Activated naive CD4-positive, alpha-beta T cell treated with anti-CD3 and anti-CD28 coated beads, Interleukin-2, amount 50 U/mL, for 24 hours (primary cell): ENCODE measurements around the gene SLC8A1.

Experiments
- H3K27ac Mint-ChIP-seq: one replicate; pipeline ENCODE4 v1.8.0; 2021; ENCODE audit warnings: mild to moderate bottlenecking, mixed read lengths
- H3K27me3 Mint-ChIP-seq: one replicate; pipeline ENCODE4 v1.8.0; 2021; ENCODE audit warnings: mixed read lengths
- H3K36me3 Mint-ChIP-seq: one replicate; pipeline ENCODE4 v1.8.0; 2021; ENCODE audit warnings: mixed read lengths
- H3K4me1 Mint-ChIP-seq: one replicate; pipeline ENCODE4 v1.8.0; 2021; ENCODE audit warnings: mixed read lengths
- H3K4me3 Mint-ChIP-seq: one replicate; pipeline ENCODE4 v1.8.0; 2021; ENCODE audit warnings: mild to moderate bottlenecking, mixed read lengths
- H3K9me3 Mint-ChIP-seq: one replicate; pipeline ENCODE4 v1.8.0; 2021; ENCODE audit warnings: mixed read lengths

SLC8A1 gene

DNA sequence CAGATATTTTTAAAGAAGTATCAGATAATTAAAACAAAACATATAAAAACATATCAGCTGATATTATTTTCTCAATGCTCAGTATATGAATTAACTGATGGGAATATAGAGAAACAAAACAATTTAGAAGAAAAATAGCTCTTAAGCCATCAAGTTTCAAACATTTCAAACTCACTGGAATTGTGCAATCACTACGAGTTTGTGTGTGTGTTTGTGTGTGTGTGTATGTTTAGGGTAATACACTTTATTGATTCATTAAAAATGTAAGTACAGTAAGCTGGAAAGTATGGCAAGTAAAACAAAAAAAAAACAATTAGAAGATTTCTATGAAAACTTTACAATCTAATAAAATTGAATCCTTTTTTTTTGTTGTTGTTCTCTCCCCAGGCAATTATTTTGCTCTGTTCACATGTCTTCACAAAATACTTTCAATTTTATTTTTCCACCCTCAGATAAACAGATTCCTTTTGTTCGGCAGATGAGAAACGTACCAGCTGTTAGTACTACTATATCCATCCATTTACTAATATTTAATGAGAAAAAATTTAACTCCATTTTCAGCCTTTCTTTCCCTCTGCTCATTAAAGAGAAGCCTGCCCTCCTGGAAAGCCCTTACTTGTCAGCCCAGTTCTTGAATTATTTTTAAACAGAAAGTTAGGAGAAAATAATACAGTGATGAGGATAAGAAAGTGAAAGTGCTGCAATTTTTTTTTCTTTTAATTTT lies 87.6 kb downstream of the SLC8A1 start:
- Mint-ChIP-seq H3K27ac (no peak overlapping the region), H3K9me3 (no peaks in the 10 kb centered on the region), H3K4me1 (no peaks in the 10 kb centered on the region), H3K4me3 (no peak overlapping the region), H3K27me3 (no peaks in the 10 kb centered on the region), H3K36me3 (no peaks in the 10 kb centered on the region)

DNA sequence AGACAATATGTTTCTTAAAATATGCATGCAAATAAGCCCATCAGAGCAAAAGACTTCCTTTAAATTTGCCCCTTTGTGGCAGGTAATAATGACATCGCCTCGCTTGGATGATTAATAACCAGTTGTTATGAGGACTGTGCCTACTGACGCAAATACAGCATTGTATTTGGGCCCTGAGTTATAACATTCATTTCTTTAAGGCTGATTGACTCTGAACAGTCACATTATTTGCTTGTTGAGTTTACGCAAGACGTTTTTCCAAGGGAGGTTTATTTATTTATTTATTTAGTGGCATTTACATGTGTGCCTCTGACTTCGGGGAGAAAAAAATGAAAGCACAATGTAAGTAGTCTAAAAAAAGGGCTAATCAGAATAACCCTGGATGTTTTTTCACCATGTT lies 88.3 kb downstream of the SLC8A1 start:
- Mint-ChIP-seq H3K4me1 (no peaks in the 10 kb centered on the region), H3K9me3 (no peaks in the 10 kb centered on the region), H3K27me3 (no peaks in the 10 kb centered on the region), H3K27ac (no peak overlapping the region), H3K36me3 (no peaks in the 10 kb centered on the region), H3K4me3 (no peak overlapping the region)

DNA sequence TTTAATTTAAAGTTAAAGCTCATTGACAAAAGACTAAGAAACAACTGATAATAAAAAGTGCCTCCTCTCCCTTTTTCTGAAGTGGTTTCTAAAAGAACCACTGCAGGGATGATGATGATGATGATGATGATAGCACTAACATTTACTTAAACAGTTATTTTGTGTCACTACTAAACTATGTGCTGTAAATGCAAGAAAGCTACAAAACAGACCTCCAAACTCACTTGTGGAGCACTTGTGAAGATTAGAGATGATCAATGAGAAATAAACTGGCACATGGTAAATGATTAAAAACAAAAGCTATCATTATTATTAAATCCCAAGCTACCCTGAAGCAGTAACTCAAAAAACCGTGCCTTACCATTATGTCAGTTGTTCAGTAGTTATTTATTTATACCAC lies 88.7 kb downstream of the SLC8A1 start:
- H3K27me3 Mint-ChIP-seq = no peaks in the 10 kb centered on the region
- H3K4me3 Mint-ChIP-seq = no peak overlapping the region
- no peak overlapping the region for H3K27ac Mint-ChIP-seq
- no peaks in the 10 kb centered on the region for H3K4me1 Mint-ChIP-seq
- no peaks in the 10 kb centered on the region for H3K36me3 Mint-ChIP-seq
- H3K9me3 Mint-ChIP-seq = no peaks in the 10 kb centered on the region

DNA sequence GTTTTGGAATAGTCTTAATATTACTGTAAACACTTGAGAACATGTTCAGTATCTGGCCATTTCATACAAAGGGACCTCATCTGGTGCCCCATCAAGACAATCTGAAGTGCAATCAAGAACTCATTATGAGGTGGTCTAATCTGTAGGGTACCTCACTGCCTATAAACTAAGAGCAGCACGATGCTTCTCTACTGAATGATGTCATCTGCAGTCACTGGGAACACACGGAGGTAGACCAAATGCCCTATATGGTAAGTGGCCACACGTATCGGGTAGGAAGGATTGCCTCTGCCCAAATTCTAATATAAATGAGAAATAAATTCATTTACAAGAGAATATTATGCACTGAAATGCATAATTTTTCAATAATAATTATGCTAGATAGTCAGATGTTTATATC lies 90.4 kb downstream of the SLC8A1 start:
- Mint-ChIP-seq H3K4me3 (no peak overlapping the region), H3K36me3 (no peaks in the 10 kb centered on the region), H3K27me3 (no peaks in the 10 kb centered on the region), H3K4me1 (no peaks in the 10 kb centered on the region), H3K27ac (no peak overlapping the region), H3K9me3 (no peaks in the 10 kb centered on the region)

DNA sequence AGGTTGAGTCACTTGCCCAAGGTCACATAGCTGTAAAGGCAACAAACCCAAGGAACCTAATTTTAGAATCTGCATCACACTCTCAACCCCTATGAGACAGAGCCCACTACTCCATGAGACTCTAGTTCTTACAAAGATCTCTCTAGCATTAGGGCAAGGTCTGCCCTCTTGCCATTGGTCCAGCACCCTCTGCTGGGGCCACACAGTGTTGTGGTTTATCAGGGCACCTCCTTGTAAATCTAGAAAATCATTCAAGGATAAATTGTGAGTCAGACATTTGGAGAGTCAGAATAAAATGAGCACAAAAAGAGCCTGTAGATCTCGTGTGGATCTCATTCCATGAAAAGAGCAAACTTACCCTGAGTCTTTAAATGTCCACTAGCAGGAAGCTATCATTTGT lies 91.2 kb downstream of the SLC8A1 start:
- Mint-ChIP-seq H3K4me1 (no peaks in the 10 kb centered on the region), H3K9me3 (no peaks in the 10 kb centered on the region), H3K27ac (no peak overlapping the region), H3K36me3 (no peaks in the 10 kb centered on the region), H3K27me3 (no peaks in the 10 kb centered on the region), H3K4me3 (no peak overlapping the region)

DNA sequence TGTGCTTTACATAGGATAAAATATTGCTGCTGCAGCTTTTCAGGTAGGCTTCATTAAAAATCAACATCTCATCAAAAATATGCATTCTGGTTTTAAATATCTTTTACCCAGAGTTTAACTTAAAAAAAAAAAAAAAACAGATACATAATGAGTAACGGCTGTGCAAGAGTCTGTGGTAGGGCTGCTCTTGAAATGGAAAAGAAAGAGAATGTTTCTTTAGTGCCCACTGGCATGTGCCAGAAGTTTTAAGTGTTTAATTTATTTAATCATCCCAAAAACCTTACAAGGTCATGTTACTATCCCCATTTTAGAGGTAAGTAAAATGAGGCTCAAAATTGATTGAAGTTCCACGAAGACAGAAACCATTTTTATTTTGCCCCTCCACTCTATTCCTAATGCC lies 92.1 kb downstream of the SLC8A1 start:
- H3K27me3 Mint-ChIP-seq = no peaks in the 10 kb centered on the region
- no peaks in the 10 kb centered on the region for H3K4me1 Mint-ChIP-seq
- H3K9me3 Mint-ChIP-seq = no peaks in the 10 kb centered on the region
- H3K36me3 Mint-ChIP-seq = no peaks in the 10 kb centered on the region
- no peak overlapping the region for H3K4me3 Mint-ChIP-seq
- H3K27ac Mint-ChIP-seq = no peak overlapping the region

DNA sequence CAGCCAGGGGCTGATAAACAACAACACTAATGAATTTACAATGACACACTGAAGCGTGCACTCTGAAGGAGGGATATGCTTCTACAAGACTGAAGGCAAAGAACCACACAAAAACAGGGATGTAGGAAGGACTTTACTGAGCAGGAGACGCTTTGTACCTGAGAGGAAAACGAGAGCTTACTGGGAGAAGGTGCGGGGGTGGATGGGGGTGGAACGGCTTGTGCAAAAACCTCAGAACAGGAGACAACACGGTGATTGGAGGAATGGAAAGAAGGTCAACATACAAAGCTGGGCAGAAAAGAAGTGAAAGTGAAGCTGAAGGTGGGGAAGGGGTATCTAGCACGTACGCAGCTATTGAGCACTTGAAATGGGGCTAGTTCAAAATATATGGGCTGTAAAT lies 93.1 kb downstream of the SLC8A1 start:
- H3K9me3 Mint-ChIP-seq = no peaks in the 10 kb centered on the region
- no peaks in the 10 kb centered on the region for H3K4me1 Mint-ChIP-seq
- H3K36me3 Mint-ChIP-seq = no peaks in the 10 kb centered on the region
- no peaks in the 10 kb centered on the region for H3K27me3 Mint-ChIP-seq
- no peak overlapping the region for H3K4me3 Mint-ChIP-seq
- H3K27ac Mint-ChIP-seq = no peak overlapping the region

DNA sequence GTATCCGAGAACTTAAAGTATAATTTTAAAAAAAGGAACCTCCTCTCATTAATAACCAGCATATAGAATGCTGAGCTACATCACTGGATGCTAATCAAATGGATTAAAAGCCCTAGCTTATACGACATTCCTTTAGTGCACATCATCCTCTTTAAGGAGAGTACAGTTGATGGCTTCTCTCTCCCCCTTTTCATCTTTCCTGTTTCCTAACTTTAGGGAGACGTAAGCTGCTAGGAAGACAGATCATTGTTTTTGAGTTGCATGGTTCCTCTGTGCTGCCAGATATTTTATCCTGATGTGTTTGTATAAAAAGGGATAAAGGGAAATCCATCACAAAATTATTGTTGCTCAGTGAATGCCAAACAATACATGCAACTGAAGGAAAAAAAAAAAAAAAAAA lies 94.2 kb downstream of the SLC8A1 start:
- H3K27me3 Mint-ChIP-seq = no peaks in the 10 kb centered on the region
- no peak overlapping the region for H3K4me3 Mint-ChIP-seq
- H3K27ac Mint-ChIP-seq = no peak overlapping the region
- no peaks in the 10 kb centered on the region for H3K36me3 Mint-ChIP-seq
- H3K9me3 Mint-ChIP-seq = no peaks in the 10 kb centered on the region
- no peaks in the 10 kb centered on the region for H3K4me1 Mint-ChIP-seq

DNA sequence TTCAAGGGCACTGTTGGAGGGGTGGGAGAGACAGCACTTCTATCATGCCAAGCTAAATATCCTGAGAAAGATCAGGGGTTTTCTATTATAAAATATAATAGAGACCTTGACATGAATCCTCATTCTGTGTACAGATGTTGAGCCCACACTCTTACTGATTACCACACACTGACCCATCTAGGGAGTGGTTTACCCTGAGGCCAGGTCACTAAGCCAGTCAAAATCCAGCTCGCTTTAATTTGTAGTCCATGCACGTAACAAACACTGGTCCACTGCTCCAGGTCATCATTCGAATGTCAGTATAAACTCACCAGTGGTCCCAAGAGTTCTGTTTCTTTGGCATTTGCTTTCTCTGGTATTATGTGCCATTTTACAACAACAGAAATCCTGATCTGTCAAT lies 96.4 kb downstream of the SLC8A1 start:
- H3K4me1 Mint-ChIP-seq = no peaks in the 10 kb centered on the region
- H3K9me3 Mint-ChIP-seq = no peaks in the 10 kb centered on the region
- no peaks in the 10 kb centered on the region for H3K36me3 Mint-ChIP-seq
- H3K27me3 Mint-ChIP-seq = no peaks in the 10 kb centered on the region
- no peak overlapping the region for H3K27ac Mint-ChIP-seq
- H3K4me3 Mint-ChIP-seq = no peak overlapping the region

DNA sequence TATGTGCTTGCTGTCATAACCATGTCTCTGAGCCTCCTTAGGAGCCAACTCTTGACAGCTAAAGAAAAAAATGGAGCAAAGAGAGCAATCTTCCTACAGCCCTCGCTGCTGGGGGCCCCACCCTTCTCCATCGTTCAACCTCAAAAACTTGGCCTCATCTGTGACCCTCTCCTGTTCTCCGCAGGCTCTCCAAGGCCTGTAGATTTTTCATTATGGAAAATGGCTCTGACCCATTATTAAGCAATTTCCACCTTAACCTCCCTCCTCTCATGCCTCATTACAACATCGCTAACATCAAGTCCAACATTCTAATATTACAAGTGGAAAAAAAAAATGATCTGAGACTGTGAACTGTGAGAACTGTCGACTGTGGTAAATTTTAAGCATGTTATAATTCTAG lies 98.7 kb downstream of the SLC8A1 start:
- H3K27ac Mint-ChIP-seq = no peak overlapping the region

DNA sequence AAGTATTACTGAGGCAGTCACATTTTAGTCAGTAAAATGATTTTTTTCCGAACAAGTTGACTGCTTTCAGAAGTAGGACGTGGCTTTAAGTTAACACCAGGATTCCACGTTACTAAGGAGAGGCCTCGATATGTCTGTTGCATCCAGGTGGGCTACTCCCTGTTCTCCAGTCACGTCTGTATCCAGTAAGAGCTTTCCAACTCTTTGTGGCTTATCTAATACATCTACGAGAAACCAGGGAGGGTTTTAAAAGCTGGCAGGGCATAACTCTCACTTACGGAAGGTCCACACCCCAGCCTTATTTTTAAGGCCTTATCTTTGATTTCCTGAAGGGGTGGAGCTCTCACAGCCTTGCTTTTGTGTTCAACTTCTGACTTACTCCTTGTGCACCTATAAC lies 99.2 kb downstream of the SLC8A1 start:
- no peaks in the 10 kb centered on the region for H3K36me3 Mint-ChIP-seq
- no peaks in the 10 kb centered on the region for H3K4me1 Mint-ChIP-seq

More for the DNA sequence above, 98.7 kb downstream of the SLC8A1 start:
- Mint-ChIP-seq H3K4me1 (no peaks in the 10 kb centered on the region), H3K27me3 (no peaks in the 10 kb centered on the region), H3K4me3 (no peak overlapping the region), H3K9me3 (no peaks in the 10 kb centered on the region), H3K36me3 (no peaks in the 10 kb centered on the region)

DNA sequence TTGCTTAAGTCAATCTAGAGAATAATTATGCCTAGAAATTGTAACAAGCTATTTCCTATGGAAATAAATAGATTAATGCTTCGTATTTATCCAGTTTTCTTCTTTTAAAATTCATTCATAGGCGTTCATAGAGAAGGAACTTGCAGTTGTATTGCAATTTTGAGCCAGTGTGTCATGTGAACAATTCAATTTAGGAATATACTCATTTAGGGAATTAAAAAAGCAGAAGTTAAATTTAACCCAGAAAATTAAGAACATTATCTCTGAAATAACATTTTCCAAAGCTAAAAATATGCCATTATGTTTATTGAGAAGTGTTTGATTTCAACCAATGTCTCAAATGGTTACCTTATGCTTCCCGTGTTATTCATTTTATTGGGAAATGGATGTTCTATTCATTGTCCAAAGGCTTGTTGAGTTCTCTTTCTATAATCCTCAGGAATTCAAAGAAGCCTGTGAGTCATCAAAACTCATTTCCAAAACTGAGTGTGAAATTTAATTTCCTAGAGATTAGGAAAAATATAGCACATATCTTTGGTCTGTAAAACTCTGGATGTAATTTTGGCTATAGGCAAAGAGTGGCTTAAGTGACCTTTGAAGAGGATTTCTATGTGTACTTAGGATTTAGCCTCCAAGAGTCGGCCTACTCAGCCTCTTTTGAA lies 99.7 kb downstream of the SLC8A1 start:
- no peaks in the 10 kb centered on the region for H3K27me3 Mint-ChIP-seq
- no peak overlapping the region for H3K4me3 Mint-ChIP-seq
- H3K4me1 Mint-ChIP-seq = no peaks in the 10 kb centered on the region
- no peaks in the 10 kb centered on the region for H3K9me3 Mint-ChIP-seq
- H3K27ac Mint-ChIP-seq = no peak overlapping the region
- no peaks in the 10 kb centered on the region for H3K36me3 Mint-ChIP-seq

More for the DNA sequence above, 99.2 kb downstream of the SLC8A1 start:
- H3K9me3 Mint-ChIP-seq = no peaks in the 10 kb centered on the region
- H3K27me3 Mint-ChIP-seq = no peaks in the 10 kb centered on the region
- no peak overlapping the region for H3K4me3 Mint-ChIP-seq
- H3K27ac Mint-ChIP-seq = no peak overlapping the region

DNA sequence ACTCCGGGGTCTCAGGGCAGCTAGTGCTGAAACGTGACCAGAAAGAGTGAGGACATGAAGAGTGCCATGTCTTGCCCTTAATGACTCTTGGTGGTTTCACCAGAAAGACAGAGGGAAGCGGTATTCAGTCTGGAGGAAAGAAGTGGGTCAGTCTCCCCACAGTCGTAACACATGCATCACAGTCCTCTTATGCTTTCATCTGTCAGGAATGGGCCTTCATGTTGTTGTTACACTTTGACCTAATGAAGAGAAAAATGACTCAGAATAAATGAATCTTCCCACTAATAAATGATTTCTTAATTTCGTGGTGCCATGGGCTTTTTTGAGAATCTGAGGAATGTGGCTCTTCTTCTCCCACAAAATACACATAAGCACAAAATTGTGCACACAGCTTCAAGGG lies 103.2 kb downstream of the SLC8A1 start:
- Mint-ChIP-seq H3K4me3 (no peak overlapping the region), H3K9me3 (peaks cover 5% of the 10 kb centered on the region), H3K27me3 (no peaks in the 10 kb centered on the region), H3K36me3 (no peaks in the 10 kb centered on the region), H3K4me1 (no peaks in the 10 kb centered on the region), H3K27ac (no peak overlapping the region)

DNA sequence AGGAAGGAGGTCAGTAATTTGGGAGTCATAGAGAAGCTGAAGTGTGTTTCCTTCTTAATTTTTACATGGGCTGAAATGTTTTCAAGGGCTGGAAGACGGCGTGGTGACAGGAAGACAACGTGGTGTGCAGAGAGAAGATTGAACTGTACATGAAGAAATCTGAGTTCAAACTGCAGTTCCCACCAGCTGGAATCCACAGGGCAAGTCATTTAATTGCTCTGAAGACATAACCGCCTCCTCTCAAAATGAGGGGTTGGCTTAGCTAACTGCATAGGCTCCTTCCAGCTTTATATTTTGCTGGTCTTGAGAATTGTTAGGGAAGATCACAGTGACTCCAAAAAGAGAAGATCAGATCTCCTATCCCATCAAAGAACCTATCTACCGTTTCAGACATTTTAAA lies 103.9 kb downstream of the SLC8A1 start:
- H3K36me3 Mint-ChIP-seq = no peaks in the 10 kb centered on the region
- H3K4me1 Mint-ChIP-seq = no peaks in the 10 kb centered on the region
- no peak overlapping the region for H3K4me3 Mint-ChIP-seq
- H3K27me3 Mint-ChIP-seq = no peaks in the 10 kb centered on the region
- H3K27ac Mint-ChIP-seq = no peak overlapping the region
- H3K9me3 Mint-ChIP-seq = peaks cover 5% of the 10 kb centered on the region

DNA sequence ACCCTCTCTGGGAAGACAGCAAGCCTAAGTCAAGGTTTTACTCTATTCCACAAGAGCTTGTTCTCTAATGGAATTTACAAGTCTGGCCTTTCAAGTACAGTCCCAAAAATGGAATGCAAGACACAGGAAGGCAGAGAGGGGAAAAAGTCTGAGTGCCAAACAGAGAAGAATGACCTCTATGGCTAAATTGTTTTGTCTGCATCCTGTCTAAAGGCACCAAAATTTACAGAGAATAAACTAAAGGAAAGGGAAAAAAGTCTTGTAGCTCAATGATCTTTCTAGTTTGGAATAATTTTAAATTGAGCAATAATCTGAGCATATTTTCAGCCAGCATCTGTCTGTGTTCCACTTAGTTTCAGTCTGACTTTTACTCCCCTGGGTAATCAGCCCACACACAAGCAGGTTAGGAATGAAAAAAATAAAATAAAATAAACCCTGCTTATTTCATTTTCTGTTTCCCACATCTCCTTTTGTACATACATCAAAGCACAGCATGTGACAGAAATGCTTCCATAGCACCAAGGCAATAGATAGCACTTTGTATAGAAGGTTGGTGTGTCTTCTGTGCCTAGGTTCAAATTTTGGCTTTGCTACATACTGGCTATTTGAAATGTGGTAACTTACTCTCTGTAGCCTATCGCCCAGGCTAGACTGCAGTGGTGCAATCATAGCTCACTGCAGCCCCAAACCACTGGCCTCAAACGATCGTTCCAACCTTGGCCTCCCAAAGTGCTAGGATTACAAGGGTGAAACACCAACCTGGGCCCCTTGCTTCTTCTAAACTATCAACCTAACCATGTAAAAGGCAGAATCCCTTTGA lies 105.1 kb downstream of the SLC8A1 start:
- Mint-ChIP-seq H3K27ac (no peak overlapping the region), H3K27me3 (no peaks in the 10 kb centered on the region), H3K9me3 (peaks cover 5% of the 10 kb centered on the region), H3K4me1 (no peaks in the 10 kb centered on the region), H3K4me3 (no peak overlapping the region), H3K36me3 (no peaks in the 10 kb centered on the region)

DNA sequence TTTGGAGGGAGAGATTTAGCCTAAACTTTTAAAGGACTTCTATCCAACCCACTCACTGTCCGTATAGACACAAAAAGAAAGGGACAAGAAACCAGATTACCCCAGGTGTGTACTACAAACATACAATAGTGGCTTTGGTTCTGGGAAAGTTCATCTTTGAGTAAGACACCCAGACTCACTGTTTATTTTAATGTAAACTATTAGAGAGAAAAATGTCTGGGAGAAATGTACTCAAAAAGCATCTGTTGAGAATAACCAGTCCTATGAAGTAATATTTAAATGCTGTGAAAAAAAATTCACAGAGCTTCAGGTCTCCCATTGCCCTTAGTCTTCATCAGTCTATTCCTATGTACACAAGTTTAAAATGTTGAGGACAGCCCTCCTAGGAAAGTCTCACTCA lies 107.5 kb downstream of the SLC8A1 start:
- Mint-ChIP-seq H3K4me3 (no peak overlapping the region), H3K4me1 (no peaks in the 10 kb centered on the region), H3K27ac (no peak overlapping the region), H3K9me3 (peaks cover 5% of the 10 kb centered on the region), H3K36me3 (no peaks in the 10 kb centered on the region), H3K27me3 (no peaks in the 10 kb centered on the region)
